ENCODE results near the gene RNF220. TPM values are rescaled to one million over a fixed set of nuclear protein-coding genes. Genes with fewer than 3 reads are reported as not detected.

RNF220 gene
- total and polyA plus RNA-seq, 8 donors = 50.8 to 108 (median 91.3) TPM

DNA sequence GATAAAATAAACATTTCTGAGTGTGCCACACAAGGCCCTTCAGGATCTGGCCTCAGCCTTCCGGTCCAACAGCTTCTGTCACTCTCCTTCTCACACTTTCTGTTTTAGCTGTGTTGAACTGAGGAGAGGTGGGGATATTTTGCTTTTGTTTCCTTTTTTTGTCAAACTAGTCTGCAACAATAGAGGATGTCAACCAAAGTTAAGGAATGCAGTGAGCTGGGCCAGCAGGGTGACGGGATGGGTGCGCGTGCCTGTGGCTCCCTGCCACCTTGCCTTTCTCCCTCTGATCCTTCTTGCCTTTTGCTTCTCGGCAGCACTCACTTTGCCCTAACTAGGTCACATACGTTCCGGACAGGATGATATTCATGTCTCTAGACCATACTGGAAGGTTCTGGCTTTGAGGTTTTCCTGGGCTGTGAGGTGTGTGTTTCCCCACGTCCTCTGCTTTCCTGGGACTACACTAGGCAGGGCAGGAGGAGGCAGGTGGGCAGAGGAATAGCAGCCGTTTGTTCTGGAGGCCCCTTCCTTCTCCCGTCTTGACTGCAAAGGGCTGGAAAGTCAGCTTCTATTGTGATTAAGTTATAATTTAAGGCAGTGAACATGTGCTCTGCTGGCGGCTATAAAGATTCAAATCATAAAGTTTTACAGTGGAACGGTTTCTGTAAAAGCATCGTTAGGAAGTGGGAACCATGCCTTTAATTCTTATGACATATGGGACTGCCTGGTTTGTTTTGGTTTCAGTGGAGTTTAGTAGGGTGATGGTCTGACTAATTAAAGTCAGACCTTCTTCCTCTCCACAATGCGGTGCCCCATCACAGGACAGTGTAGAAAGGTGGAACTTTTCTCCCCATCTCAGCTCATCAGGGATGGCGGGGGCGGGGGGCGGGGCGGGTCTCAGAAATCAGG is 67.8 kb downstream of the RNF220 start:
- Histone ChIP-seq H3K27me3 (no peaks in the 10 kb centered on the region), H3K9me3 (no peaks in the 10 kb centered on the region), H3K27ac (no peak overlapping the region), H3K4me1 (no peaks in the 10 kb centered on the region), H3K36me3 (no peaks in the 10 kb centered on the region), H3K4me3 (no peak overlapping the region)
- TF ChIP-seq, protein P1, sequence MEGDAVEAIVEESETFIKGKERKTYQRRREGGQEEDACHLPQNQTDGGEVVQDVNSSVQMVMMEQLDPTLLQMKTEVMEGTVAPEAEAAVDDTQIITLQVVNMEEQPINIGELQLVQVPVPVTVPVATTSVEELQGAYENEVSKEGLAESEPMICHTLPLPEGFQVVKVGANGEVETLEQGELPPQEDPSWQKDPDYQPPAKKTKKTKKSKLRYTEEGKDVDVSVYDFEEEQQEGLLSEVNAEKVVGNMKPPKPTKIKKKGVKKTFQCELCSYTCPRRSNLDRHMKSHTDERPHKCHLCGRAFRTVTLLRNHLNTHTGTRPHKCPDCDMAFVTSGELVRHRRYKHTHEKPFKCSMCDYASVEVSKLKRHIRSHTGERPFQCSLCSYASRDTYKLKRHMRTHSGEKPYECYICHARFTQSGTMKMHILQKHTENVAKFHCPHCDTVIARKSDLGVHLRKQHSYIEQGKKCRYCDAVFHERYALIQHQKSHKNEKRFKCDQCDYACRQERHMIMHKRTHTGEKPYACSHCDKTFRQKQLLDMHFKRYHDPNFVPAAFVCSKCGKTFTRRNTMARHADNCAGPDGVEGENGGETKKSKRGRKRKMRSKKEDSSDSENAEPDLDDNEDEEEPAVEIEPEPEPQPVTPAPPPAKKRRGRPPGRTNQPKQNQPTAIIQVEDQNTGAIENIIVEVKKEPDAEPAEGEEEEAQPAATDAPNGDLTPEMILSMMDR (IDR thresholded peaks at IDR 0.05) = no peak
- ATAC-seq = peak; percentile 75
- intact Hi-C loops (cut with DNase I) = no loop called here
- DNase-seq = peak in 1 of 4 donors; percentile 56

DNA sequence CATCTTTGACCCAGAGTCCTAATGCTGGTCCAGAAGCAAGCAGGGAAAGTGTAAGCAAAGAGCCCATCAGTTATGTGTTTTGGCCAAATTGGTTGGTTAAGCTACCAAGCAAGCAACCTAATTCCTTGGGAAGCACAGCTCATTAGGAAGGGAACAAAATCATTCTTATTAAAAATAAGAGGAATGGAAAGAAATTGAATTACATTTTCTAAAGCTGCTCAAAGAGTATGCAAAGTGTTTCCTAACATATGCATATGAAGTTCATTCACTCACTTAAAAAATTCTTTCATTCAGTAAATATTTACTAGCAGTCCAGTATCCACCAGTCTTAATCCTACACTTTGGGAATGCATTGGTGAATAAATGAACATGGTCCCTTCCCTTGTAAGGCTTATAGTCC is 71.8 kb downstream of the RNF220 start:
- Histone ChIP-seq H3K9me3 (no peaks in the 10 kb centered on the region), H3K27me3 (no peaks in the 10 kb centered on the region), H3K27ac (no peak overlapping the region), H3K4me1 (no peaks in the 10 kb centered on the region), H3K36me3 (no peaks in the 10 kb centered on the region), H3K4me3 (no peak overlapping the region)
- no peak for DNase-seq
- ATAC-seq = no peak
- TF ChIP-seq, protein P1 (IDR thresholded peaks at IDR 0.05) = no peak
- intact Hi-C loops (cut with DNase I) = no loop called here

DNA sequence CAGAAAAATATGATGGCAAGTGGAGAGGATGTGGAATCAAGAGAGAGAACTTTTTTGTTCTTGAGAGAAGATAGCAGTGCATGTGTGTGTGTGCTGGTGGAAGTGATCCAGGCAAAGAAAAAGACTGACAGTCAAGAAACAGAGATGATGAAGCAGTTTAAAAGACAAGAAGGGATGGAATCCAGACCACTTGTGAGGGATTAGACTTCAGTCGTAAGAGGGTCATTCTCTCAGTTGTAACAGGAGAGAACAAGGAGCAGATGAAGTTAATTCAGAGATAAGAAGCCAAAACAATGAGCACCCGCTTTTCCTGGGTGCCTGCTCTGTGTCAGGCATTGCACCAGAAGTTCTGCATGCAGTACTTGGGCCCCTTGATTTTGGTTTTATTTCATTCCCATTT is 76.6 kb downstream of the RNF220 start:
- no peak for DNase-seq
- intact Hi-C loops (cut with DNase I) = no loop called here
- Histone ChIP-seq H3K4me1 (peaks cover 0 to 27% of the 10 kb centered on the region in 2 donors), H3K9me3 (no peaks in the 10 kb centered on the region), H3K4me3 (no peak overlapping the region), H3K27me3 (no peaks in the 10 kb centered on the region), H3K36me3 (no peaks in the 10 kb centered on the region), H3K27ac (no peak overlapping the region)
- ATAC-seq = no peak
- TF ChIP-seq, protein P1 (IDR thresholded peaks at IDR 0.05) = no peak

DNA sequence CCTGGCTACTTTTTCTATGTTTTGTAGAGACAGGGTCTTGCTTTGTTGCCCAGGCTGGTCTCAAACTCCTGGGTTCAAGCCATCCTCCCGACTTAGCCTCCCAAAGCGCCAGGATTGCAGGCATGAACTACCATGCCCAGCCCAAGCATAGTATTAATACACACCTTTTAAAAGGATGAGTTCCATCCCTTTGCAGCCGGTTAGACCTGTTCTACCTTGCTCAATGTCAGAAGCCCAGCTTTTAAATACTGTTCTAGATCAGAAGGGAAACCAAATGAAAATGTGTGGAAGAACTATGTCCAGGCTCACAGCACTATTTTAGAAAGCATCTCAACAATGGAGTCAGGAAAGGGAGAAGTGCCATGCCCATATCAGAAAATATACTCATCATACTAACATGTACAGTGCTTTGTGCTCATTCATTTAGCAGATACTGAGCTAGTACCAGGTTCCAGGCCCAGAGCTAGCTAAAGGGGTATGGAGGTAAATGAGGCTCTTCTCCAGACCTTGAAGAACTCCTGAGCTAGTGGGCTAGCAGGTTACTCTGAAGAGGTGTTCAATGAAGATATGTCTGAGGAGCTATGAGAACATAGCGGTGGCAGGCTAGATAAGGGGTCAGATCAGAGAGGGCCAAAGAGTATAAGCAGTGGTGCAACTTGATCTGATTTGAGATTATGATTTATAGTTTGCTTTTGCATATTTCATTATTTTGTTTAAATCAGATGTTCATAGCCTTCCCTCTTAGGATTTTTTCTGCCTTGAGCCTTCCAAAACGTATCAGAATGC is 78.2 kb downstream of the RNF220 start:
- intact Hi-C loops (cut with DNase I) = no loop called here
- TF ChIP-seq, protein P1 (IDR thresholded peaks at IDR 0.05) = no peak
- Histone ChIP-seq H3K4me1 (peaks cover 0 to 27% of the 10 kb centered on the region in 2 donors), H3K9me3 (no peaks in the 10 kb centered on the region), H3K27ac (no peak overlapping the region), H3K36me3 (no peaks in the 10 kb centered on the region), H3K27me3 (no peaks in the 10 kb centered on the region), H3K4me3 (no peak overlapping the region)
- ATAC-seq = no peak
- DNase-seq = no peak

DNA sequence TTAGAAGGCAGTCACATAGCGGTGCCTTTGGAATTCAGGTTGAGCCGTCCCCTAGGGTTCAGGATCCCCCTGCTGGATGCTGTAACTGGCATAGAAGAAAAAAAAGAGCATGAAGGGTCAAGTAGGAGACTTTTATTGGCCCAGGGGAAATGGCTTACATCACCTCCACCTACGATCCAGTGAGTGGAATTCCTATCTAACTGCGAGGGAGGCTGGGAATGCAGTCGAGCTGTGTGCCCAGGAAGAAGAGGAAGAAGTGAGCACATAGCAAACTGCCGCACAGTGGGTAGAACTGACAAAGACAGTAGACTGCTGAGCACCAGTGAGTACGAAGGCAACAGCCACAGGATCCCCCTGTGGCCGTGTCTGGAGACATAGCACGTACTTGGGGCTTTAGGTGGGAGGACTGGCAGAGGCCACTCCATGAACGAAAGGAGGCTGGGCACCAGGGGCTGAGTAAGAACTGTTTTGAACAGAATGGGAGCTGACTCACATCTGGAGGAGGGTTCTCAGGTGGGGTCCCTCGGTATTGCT is 79.2 kb downstream of the RNF220 start:
- peaks cover 0 to 27% of the 10 kb centered on the region in 2 donors for H3K4me1 ChIP-seq
- H3K9me3 ChIP-seq = no peaks in the 10 kb centered on the region
- H3K36me3 ChIP-seq = no peaks in the 10 kb centered on the region
- peak in 2 of 4 donors; percentile 34 to 40 for DNase-seq
- no peaks in the 10 kb centered on the region for H3K27me3 ChIP-seq
- peak; percentile 86 for ATAC-seq
- TF ChIP-seq, protein P1 (IDR thresholded peaks at IDR 0.05) = no peak
- H3K27ac ChIP-seq = no peak overlapping the region
- intact Hi-C loops (cut with DNase I) = no loop called here
- H3K4me3 ChIP-seq = no peak overlapping the region
